Measurements from ENCODE around the gene MUS81. TPM values are rescaled to one million over a fixed set of nuclear protein-coding genes. Genes with fewer than 3 reads are reported as not detected.

The MUS81 gene
- total RNA-seq, 4 donors from 2014 or later = 68.3 to 101 (median 78.9) TPM

GRCh38 chr11:65854161-65854592, 6.1 kb upstream of the MUS81 start:
- H3K4me1 ChIP-seq = peaks cover 11 to 45% (median 15%) of the 10 kb centered on the region in 4 donors
- DNase-seq = peak in 2 of 3 donors; percentile 90 to 92
- peak; percentile 92 for TF ChIP-seq POLR2A (IDR thresholded peaks at IDR 0.05)
- no peak for TF ChIP-seq CTCF (IDR thresholded peaks at IDR 0.05)
- H3K36me3 ChIP-seq = peaks cover 0 to 53% (median 0%) of the 10 kb centered on the region in 3 donors
- no peaks in the 10 kb centered on the region for H3K27me3 ChIP-seq
- H3K27ac ChIP-seq = peak overlapping the region in 3 of 4 donors; percentile 95 to 98 (median 96)
- no peaks in the 10 kb centered on the region for H3K9me3 ChIP-seq
- peak overlapping the region in 1 of 4 donors; percentile 93 for H3K4me3 ChIP-seq

GRCh38 chr11:65854852-65855837, 5.1 kb upstream of the MUS81 start:
- no peaks in the 10 kb centered on the region for H3K27me3 ChIP-seq
- no peaks in the 10 kb centered on the region for H3K9me3 ChIP-seq
- H3K27ac ChIP-seq = peak overlapping the region in 3 of 4 donors; percentile 95 to 98 (median 96)
- H3K4me1 ChIP-seq = peaks cover 14 to 50% (median 16%) of the 10 kb centered on the region in 4 donors
- peaks cover 0 to 53% (median 0%) of the 10 kb centered on the region in 3 donors for H3K36me3 ChIP-seq
- TF ChIP-seq POLR2A (IDR thresholded peaks at IDR 0.05) (no peak), CTCF (IDR thresholded peaks at IDR 0.05) (no peak)
- peak overlapping the region in 2 of 4 donors; percentile 80 to 93 for H3K4me3 ChIP-seq
- no peak for DNase-seq

GRCh38 chr11:65855927-65856363, 4.3 kb upstream of the MUS81 start:
- Histone ChIP-seq H3K9me3 (no peaks in the 10 kb centered on the region), H3K27ac (peak overlapping the region; percentile 95 to 99 (median 97)), H3K27me3 (no peaks in the 10 kb centered on the region), H3K4me1 (peaks cover 16 to 50% (median 17%) of the 10 kb centered on the region in 4 donors), H3K36me3 (peaks cover 0 to 52% (median 0%) of the 10 kb centered on the region in 3 donors), H3K4me3 (peak overlapping the region; percentile 80 to 97 (median 90))
- no peak for TF ChIP-seq CTCF (IDR thresholded peaks at IDR 0.05)
- peak in 1 of 2 donors; percentile 14 for TF ChIP-seq POLR2A (IDR thresholded peaks at IDR 0.05)
- DNase-seq = peak in 2 of 3 donors; percentile 46 to 52

GRCh38 chr11:65856689-65857499, 3.3 kb upstream of the MUS81 start:
- H3K4me1 ChIP-seq = peaks cover 13 to 54% (median 19%) of the 10 kb centered on the region in 4 donors
- H3K9me3 ChIP-seq = no peaks in the 10 kb centered on the region
- peaks cover 0 to 47% (median 0%) of the 10 kb centered on the region in 3 donors for H3K36me3 ChIP-seq
- H3K27me3 ChIP-seq = no peaks in the 10 kb centered on the region
- peak; percentile 90 to 95 (median 95) for DNase-seq
- TF ChIP-seq CTCF (IDR thresholded peaks at IDR 0.05) = no peak
- peak; percentile 55 to 72 for TF ChIP-seq POLR2A (IDR thresholded peaks at IDR 0.05)
- peak overlapping the region; percentile 95 to 99 (median 97) for H3K27ac ChIP-seq
- H3K4me3 ChIP-seq = peak overlapping the region; percentile 80 to 97 (median 90)

GRCh38 chr11:65857500-65857852, 2.8 kb upstream of the MUS81 start:
- Histone ChIP-seq H3K9me3 (no peaks in the 10 kb centered on the region), H3K4me1 (peaks cover 7 to 54% (median 19%) of the 10 kb centered on the region in 4 donors), H3K27me3 (no peaks in the 10 kb centered on the region), H3K36me3 (peaks cover 0 to 47% (median 0%) of the 10 kb centered on the region in 3 donors), H3K4me3 (peak overlapping the region; percentile 80 to 97 (median 90)), H3K27ac (peak overlapping the region; percentile 95 to 99 (median 97))
- TF ChIP-seq POLR2A (IDR thresholded peaks at IDR 0.05) (no peak), CTCF (IDR thresholded peaks at IDR 0.05) (no peak)
- peak; percentile 50 to 79 (median 73) for DNase-seq
